Measurements from ENCODE around the gene TMEM150C.

- TF ChIP-seq CTCF (IDR thresholded peaks at IDR 0.05; ENCODE audit: poor library complexity, severe bottlenecking) (no peak), EP300 (conservative IDR thresholded peaks at IDR 0.05; ENCODE audit: poor library complexity, severe bottlenecking) (no peak), EZH2 (IDR thresholded peaks at IDR 0.05; ENCODE audit: borderline replicate concordance, insufficient read depth, low read length, poor library complexity, severe bottlenecking) (no peak), TAF1 (IDR thresholded peaks at IDR 0.05; ENCODE audit: low read depth) (no peak), RAD21 (conservative IDR thresholded peaks at IDR 0.05) (no peak), REST (IDR thresholded peaks at IDR 0.05; ENCODE audit: borderline replicate concordance) (no peak), POLR2AphosphoS5 (IDR thresholded peaks at IDR 0.05) (no peak), MXI1 (conservative IDR thresholded peaks at IDR 0.05; ENCODE audit: poor library complexity, severe bottlenecking) (no peak)
These were observed 44.7 kb downstream of the TMEM150C start for GRCh38 chr4:82517043-82517442.

All from neural cell (in vitro differentiated cells).